Measurements from ENCODE around the gene CDKL1.

GRCh38 chr14:50357753-50358395 lies 38.8 kb downstream of the CDKL1 start:
- TF ChIP-seq CTCF (IDR thresholded peaks at IDR 0.05) (no peak), EZH2 (IDR thresholded peaks at IDR 0.05) (no peak), EZH2phosphoT487 (IDR thresholded peaks at IDR 0.05) (no peak)
